A549 (cell line): ENCODE results near the gene CDC73. TPM values are rescaled to one million over a fixed set of nuclear protein-coding genes. Genes with fewer than 3 reads are reported as not detected.
"Not testable (repeated sequence)": the region's sequence is repeated elsewhere in the genome, so short reads cannot be mapped to it uniquely, and the experiment has no call there.

Source experiments
- ATAC-seq, 2 experiments: fragments of 200-7000 bp in 1 of 2; fragments of >200 bp in 1 of 2; cut with Nextera tagmentation in 1 of 2; cut with Tn5 transposase in 1 of 2; 3 replicates each; pipeline versions ENCODE4 v1.8.0 to v1.9.1; 2018 to 2020; ENCODE audit warnings: mild to moderate bottlenecking in 1 of 2, moderate library complexity in 1 of 2
- CTCF ChIA-PET: fragments of 300-600 bp; sonication (Branson Sonifier 250); formaldehyde crosslinking; extraction: SDS; loops from one replicate; lab custom pipeline; 2021; ENCODE audit warnings: antibody characterized with exemption, inconsistent platforms; lab: Yijun Ruan, JAX
- POLR2A ChIA-PET: fragments of 350-600 bp; formaldehyde crosslinking; extraction: SDS; loops from one replicate; lab custom pipeline; 2021; ENCODE audit warnings: antibody characterized with exemption, inconsistent platforms; lab: Yijun Ruan, JAX
- DNase-seq, 2 experiments: peaks; one replicate each; pipeline versions ENCODE4 v3.0.0 to v3.0.0-alpha.2; 2011 to 2016; ENCODE audit warnings: low read depth in 1 of 2, low spot score in 1 of 2
- FAIRE-seq: peaks from 2 replicates; lab custom pipeline; 2011; peaks lifted over from hg19 to GRCh38; lab: Jason Lieb, UNC
- H3K27ac ChIP-seq, 2 experiments: fragments of >200 bp; sonication (Bioruptor Twin); formaldehyde crosslinking; 3 replicates each; pipeline ENCODE4 v1.5.1; 2016 to 2017
- H3K4me1 ChIP-seq: fragments of >200 bp; sonication (Bioruptor Twin); formaldehyde crosslinking; 3 replicates; pipeline ENCODE4 v1.6.1; 2016
- H3K4me2 ChIP-seq: fragments of >200 bp; sonication (Bioruptor Twin); formaldehyde crosslinking; 3 replicates; pipeline ENCODE4 v1.6.1; 2016
- H3K4me3 ChIP-seq: fragments of >200 bp; sonication (Bioruptor Twin); formaldehyde crosslinking; 3 replicates; pipeline ENCODE4 v1.5.1; 2016
- H3K9me3 ChIP-seq: fragments of >200 bp; sonication (Bioruptor Twin); formaldehyde crosslinking; 3 replicates; pipeline ENCODE4 v1.6.1; 2016
- EHMT2 ChIP-seq: fragments of 200-600 bp; sonication (generic); IDR thresholded peaks from 2 replicates; pipeline ENCODE4 v1.6.1; 2016; ENCODE audit warnings: antibody characterized with exemption, low read depth, mild to moderate bottlenecking, moderate library complexity
- EP300 ChIP-seq, 2 experiments: fragments of >200 bp; sonication (Bioruptor Twin); formaldehyde crosslinking; IDR thresholded peaks; 2 replicates in 1 of 2; 3 replicates in 1 of 2; pipeline ENCODE4 v1.6.1; 2016 to 2017
- ESRRA ChIP-seq: fragments of 150-350 bp; IDR thresholded peaks from 2 replicates; pipeline ENCODE4 v1.6.1; 2014; ENCODE audit warnings: mild to moderate bottlenecking, low read length, borderline replicate concordance
- FOSB ChIP-seq: fragments of 250-450 bp; sonication (Bioruptor Pico); IDR thresholded peaks from 2 replicates; pipeline ENCODE4 v1.5.0; 2020; ENCODE audit warnings: mild to moderate bottlenecking, moderate library complexity
- FOSL2 ChIP-seq, 2 experiments: fragments of 450-650 bp in 1 of 2; fragments of >200 bp in 1 of 2; sonication (Bioruptor Twin) in 1 of 2; formaldehyde crosslinking; IDR thresholded peaks; 2 replicates each; pipeline versions ENCODE4 v1.5.0 to v1.6.1; 2016 to 2020; ENCODE audit warnings: mild to moderate bottlenecking in 1 of 2, moderate library complexity in 1 of 2
- GATA3 ChIP-seq: IDR thresholded peaks from 2 replicates; pipeline ENCODE4 v1.6.1; 2012; ENCODE audit warnings: borderline replicate concordance
- HDAC2 ChIP-seq: fragments of 200-600 bp; sonication (generic); IDR thresholded peaks from 2 replicates; pipeline ENCODE4 v1.6.1; 2016
- HOXA7 ChIP-seq: fragments of 250-450 bp; sonication (Bioruptor Pico); IDR thresholded peaks from 2 replicates; pipeline ENCODE4 v1.5.0; 2020; ENCODE audit warnings: mild to moderate bottlenecking, moderate library complexity
- HOXB13 ChIP-seq: fragments of 250-450 bp; sonication (Bioruptor Pico); IDR thresholded peaks from 2 replicates; pipeline ENCODE4 v1.5.0; 2020; ENCODE audit warnings: low read depth, mild to moderate bottlenecking, moderate library complexity
- MYC ChIP-seq: IDR thresholded peaks from 2 replicates; pipeline ENCODE4 v1.6.1; 2012; ENCODE audit warnings: mild to moderate bottlenecking, inconsistent platforms, low read length, improper control_type of control experiment, borderline replicate concordance
- NFE2L2 ChIP-seq: fragments of 150-350 bp; conservative IDR thresholded peaks from 2 replicates; pipeline ENCODE4 v1.6.1; 2014; ENCODE audit warnings: low read length
- PHF8 ChIP-seq: fragments of 200-600 bp; sonication (generic); IDR thresholded peaks from 2 replicates; pipeline ENCODE4 v1.6.1; 2016; ENCODE audit warnings: low read depth, mild to moderate bottlenecking, antibody characterized with exemption, moderate library complexity, borderline replicate concordance
- POLR2AphosphoS2 ChIP-seq: conservative IDR thresholded peaks from 2 replicates; pipeline ENCODE4 v1.6.1; 2012; ENCODE audit warnings: low read length, improper control_type of control experiment, inconsistent platforms
- RARB ChIP-seq: fragments of 250-450 bp; sonication (Bioruptor Pico); IDR thresholded peaks from 2 replicates; pipeline ENCODE4 v1.8.0; 2021; ENCODE audit warnings: mild to moderate bottlenecking, moderate library complexity
- RCOR1 ChIP-seq: fragments of 150-350 bp; IDR thresholded peaks from 2 replicates; pipeline ENCODE4 v1.6.1; 2014; ENCODE audit warnings: antibody characterized with exemption, low read length, low read depth
- RFX5 ChIP-seq: fragments of 450-650 bp; IDR thresholded peaks from 2 replicates; pipeline ENCODE4 v1.7.1; 2014; ENCODE audit warnings: antibody characterized with exemption, mild to moderate bottlenecking, moderate library complexity
- RNF2 ChIP-seq: fragments of 200-600 bp; sonication (generic); IDR thresholded peaks from 2 replicates; pipeline ENCODE4 v1.6.1; 2016; ENCODE audit warnings: low read depth, mild to moderate bottlenecking, antibody characterized with exemption, moderate library complexity, borderline replicate concordance
- SMC3 ChIP-seq: fragments of >200 bp; sonication (Bioruptor Twin); formaldehyde crosslinking; IDR thresholded peaks from 3 replicates; pipeline ENCODE4 v1.6.1; 2018; ENCODE audit warnings: inconsistent platforms
- SREBF2 ChIP-seq: fragments of 450-650 bp; IDR thresholded peaks from 2 replicates; pipeline ENCODE4 v1.6.1; 2014; ENCODE audit warnings: mild to moderate bottlenecking, moderate library complexity
- TFCP2L1 ChIP-seq: fragments of 250-450 bp; sonication (Bioruptor Pico); IDR thresholded peaks from 2 replicates; pipeline ENCODE4 v1.5.0; 2021; ENCODE audit warnings: mild to moderate bottlenecking
- ZC3H11A ChIP-seq: fragments of 450-650 bp; IDR thresholded peaks from 2 replicates; pipeline ENCODE4 v1.6.1; 2014; ENCODE audit warnings: antibody characterized with exemption, mild to moderate bottlenecking
- WGBS: methylation state at CpG from one replicate; pipeline ENCODE4 v1.1.6; 2017; ENCODE audit errors: missing lambda C conversion rate; 5-methylcytosine and 5-hydroxymethylcytosine counted together
- polyA plus RNA-seq, 4 experiments: library from polyadenylated mRNA; depleted of rRNA in 3 of 4; stranded (reverse); fragments of >200 nt; fragmentation: RNase III in 1 of 4; extraction: RNeasy Plus Mini Kit Qiagen cat#74134 plus additional on column Dnase treatment in 1 of 4; gene quantifications; 2 replicates in 3 of 4; 3 replicates in 1 of 4; pipeline ENCODE4 v1.2.3, GENCODE V29; 2011 to 2017
- TF ChIP-seq, protein P1 (sequence below): fragments of >200 bp; sonication (Bioruptor Twin); formaldehyde crosslinking; IDR thresholded peaks from 2 replicates; pipeline ENCODE4 v1.6.1; 2016
- TF ChIP-seq, protein P2 (sequence below): IDR thresholded peaks from 2 replicates; pipeline ENCODE4 v1.6.1; 2012; ENCODE audit warnings: low read depth, borderline replicate concordance
- TF ChIP-seq, protein P3 (sequence below): IDR thresholded peaks from 2 replicates; pipeline ENCODE4 v1.6.1; 2012
- TF ChIP-seq, protein P4 (sequence below): IDR thresholded peaks from 2 replicates; pipeline ENCODE4 v1.6.1; 2012
- TF ChIP-seq, protein P5 (sequence below): fragments of >200 bp; sonication (Bioruptor Twin); formaldehyde crosslinking; IDR thresholded peaks from 3 replicates; pipeline ENCODE4 v1.6.1; 2016

The CDC73 gene
- polyA plus RNA-seq, 2 of the 4 experiments (the other 2 are of a cell fraction): 42.2 to 77.9 TPM

DNA sequence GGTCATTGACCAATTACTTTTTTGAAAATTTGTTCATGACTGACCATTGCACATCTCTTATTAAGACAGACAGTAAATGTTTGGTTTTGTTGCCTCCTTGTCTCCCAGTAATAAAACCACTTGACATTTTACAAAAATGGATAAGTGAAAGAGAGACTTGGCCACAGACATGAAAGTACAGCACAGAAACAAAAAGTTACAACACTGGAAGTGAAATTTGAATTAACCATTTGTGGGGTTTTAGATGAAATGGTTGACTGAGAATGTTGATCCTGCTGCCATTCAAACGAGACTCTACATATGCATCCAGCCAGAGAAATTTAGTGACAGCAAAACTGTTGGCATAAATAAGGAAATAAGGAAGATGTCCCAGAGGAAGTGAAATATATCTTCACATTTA is 143.9 kb downstream of the CDC73 start (continued):
- no peak for TF ChIP-seq HOXB13 (CRISPR knock-in tag)
- TF ChIP-seq MYC: no peak
- no peak for TF ChIP-seq GATA3
- TF ChIP-seq SREBF2: no peak

DNA sequence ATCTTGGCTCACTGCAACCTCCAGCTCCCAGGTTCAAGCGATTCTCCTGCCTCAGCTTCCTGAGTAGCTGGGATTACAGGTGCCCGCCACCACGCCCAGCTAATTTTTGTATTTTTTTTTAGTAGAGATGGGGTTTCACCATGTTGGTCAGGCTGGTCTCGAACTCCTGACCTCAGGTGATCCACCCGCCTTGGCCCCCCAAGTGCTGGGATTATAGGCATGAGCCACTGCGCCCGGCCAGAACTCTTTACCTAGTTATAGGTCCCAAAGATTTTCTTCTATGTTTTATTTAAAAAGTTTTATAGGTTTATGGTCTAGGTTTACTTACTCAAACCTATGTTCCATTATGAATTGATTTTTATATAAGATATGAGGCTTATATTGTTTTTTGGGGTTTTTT is 145.0 kb downstream of the CDC73 start:
- H3K27ac ChIP-seq, CTCF ChIA-PET, ATAC-seq, H3K4me1 ChIP-seq, H3K9me3 ChIP-seq, POLR2A ChIA-PET, DNase-seq, FAIRE-seq, H3K4me3 ChIP-seq, H3K4me2 ChIP-seq: not testable (repeated sequence)
- WGBS: 95% methylated on average over 7 of the region's 7 CpGs

DNA sequence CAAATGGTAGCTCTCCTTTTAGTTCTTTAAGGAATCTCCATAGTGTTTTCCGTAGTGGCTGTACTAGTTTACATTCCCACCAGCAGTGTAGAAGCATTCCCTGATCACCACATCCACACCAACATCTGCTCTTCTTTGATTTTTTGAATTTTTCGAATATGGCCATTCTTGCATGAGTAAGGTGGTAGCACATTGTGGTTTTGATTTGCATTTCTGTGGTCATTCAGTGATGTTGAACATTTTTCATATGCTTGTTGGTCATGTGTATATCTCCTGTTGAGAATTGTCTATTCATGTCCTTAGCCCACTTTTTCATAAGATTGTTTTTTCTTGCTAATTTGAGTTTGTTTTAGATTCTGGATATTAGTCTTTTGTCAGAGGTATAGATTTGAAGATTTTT is 149.2 kb downstream of the CDC73 start:
- no peaks in the 10 kb centered on the region for H3K9me3 ChIP-seq
- H3K4me1 ChIP-seq: no peaks in the 10 kb centered on the region
- DNase-seq (no peak), FAIRE-seq (no peak), ATAC-seq (no peak)
- no peak overlapping the region for H3K27ac ChIP-seq
- ChIA-PET CTCF (no interaction called here), POLR2A (no interaction called here)
- no peak overlapping the region for H3K4me2 ChIP-seq
- no peak overlapping the region for H3K4me3 ChIP-seq
- TF ChIP-seq EP300 (IDR thresholded peaks at IDR 0.05) (no peak), NFE2L2 (no peak), FOSL2 (IDR thresholded peaks at IDR 0.05) (no peak), FOSL2 (CRISPR knock-in tag; IDR thresholded peaks at IDR 0.05) (no peak), ZC3H11A (no peak), SREBF2 (no peak)
- TF ChIP-seq, all 56 proteins: peak for 0
- 88% methylated on average over 2 of the region's 2 CpGs for WGBS

DNA sequence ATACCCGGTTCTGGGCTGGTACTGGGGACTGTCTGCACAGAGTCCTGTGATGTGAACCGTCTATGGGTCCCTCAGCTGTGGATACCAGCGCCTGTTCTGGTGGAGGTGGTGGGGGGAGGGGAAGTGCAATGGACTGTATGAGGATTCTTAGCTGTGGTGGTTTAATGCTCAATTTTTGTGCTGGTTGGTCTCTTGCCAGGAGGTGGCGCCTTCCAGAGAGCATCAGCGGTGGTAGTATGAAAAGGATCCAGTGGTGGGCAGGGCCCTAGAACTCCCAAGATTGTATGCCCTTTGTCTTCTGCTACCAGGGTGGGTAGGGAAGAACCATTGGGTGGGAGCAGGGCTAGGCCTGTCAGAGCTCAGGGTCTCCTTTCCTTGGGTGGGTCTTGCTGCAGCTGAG is 153.9 kb downstream of the CDC73 start:
- no peaks in the 10 kb centered on the region for H3K4me1 ChIP-seq
- TF ChIP-seq SMC3 (no peak), RCOR1 (no peak), RARB (CRISPR knock-in tag) (no peak), MYC (no peak), FOSB (CRISPR knock-in tag) (no peak), TFCP2L1 (no peak), PHF8 (no peak)
- TF ChIP-seq, protein P1, sequence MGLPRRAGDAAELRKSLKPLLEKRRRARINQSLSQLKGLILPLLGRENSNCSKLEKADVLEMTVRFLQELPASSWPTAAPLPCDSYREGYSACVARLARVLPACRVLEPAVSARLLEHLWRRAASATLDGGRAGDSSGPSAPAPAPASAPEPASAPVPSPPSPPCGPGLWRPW: no peak
- TF ChIP-seq, protein P2, sequence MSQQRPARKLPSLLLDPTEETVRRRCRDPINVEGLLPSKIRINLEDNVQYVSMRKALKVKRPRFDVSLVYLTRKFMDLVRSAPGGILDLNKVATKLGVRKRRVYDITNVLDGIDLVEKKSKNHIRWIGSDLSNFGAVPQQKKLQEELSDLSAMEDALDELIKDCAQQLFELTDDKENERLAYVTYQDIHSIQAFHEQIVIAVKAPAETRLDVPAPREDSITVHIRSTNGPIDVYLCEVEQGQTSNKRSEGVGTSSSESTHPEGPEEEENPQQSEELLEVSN: no peak
- TF ChIP-seq, all 56 proteins: peak for 0
- H3K4me2 ChIP-seq: no peak overlapping the region
- H3K27ac ChIP-seq: no peak overlapping the region
- ATAC-seq (no peak), FAIRE-seq (no peak), DNase-seq (no peak)
- H3K4me3 ChIP-seq: no peak overlapping the region
- H3K9me3 ChIP-seq: no peaks in the 10 kb centered on the region
- WGBS: 80% methylated on average over 3 of the region's 5 CpGs
- POLR2A ChIA-PET: no interaction called here
- CTCF ChIA-PET: no interaction called here

DNA sequence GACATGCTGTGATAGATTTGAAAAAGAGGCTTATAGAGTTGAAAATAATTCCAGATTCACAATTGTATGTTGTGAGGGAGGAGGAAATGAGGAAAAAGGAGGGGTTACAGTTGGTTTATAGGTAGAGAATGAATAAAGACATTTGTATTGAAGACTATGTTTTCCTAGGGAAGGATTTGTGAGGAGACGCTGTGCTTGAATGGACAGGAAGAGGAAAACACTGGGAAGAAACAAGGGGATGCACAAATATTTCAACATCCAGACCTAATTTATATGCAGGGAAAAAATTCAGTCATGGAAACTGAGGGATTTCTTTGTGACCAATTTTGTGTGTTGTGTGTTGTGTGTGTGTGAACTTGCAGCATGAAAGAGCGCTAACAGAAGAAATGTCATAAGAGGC is 157.1 kb downstream of the CDC73 start:
- ATAC-seq: no peak
- 99% methylated on average over 2 of the region's 2 CpGs for WGBS
- DNase-seq: no peak
- no peak for TF ChIP-seq EHMT2
- no peak for TF ChIP-seq RFX5
- TF ChIP-seq, protein P3, sequence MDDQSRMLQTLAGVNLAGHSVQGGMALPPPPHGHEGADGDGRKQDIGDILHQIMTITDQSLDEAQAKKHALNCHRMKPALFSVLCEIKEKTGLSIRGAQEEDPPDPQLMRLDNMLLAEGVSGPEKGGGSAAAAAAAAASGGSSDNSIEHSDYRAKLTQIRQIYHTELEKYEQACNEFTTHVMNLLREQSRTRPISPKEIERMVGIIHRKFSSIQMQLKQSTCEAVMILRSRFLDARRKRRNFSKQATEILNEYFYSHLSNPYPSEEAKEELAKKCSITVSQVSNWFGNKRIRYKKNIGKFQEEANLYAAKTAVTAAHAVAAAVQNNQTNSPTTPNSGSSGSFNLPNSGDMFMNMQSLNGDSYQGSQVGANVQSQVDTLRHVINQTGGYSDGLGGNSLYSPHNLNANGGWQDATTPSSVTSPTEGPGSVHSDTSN: no peak
- TF ChIP-seq RARB (CRISPR knock-in tag): no peak
- TF ChIP-seq SREBF2: no peak
- no peak for TF ChIP-seq ESRRA
- TF ChIP-seq, protein P4, sequence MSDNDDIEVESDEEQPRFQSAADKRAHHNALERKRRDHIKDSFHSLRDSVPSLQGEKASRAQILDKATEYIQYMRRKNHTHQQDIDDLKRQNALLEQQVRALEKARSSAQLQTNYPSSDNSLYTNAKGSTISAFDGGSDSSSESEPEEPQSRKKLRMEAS: no peak
- TF ChIP-seq HOXA7 (CRISPR knock-in tag): no peak
- no peak for TF ChIP-seq RNF2
- TF ChIP-seq, protein P1: no peak
- TF ChIP-seq POLR2AphosphoS2: no peak
- TF ChIP-seq, protein P5, sequence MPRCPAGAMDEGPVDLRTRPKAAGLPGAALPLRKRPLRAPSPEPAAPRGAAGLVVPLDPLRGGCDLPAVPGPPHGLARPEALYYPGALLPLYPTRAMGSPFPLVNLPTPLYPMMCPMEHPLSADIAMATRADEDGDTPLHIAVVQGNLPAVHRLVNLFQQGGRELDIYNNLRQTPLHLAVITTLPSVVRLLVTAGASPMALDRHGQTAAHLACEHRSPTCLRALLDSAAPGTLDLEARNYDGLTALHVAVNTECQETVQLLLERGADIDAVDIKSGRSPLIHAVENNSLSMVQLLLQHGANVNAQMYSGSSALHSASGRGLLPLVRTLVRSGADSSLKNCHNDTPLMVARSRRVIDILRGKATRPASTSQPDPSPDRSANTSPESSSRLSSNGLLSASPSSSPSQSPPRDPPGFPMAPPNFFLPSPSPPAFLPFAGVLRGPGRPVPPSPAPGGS: no peak
- TF ChIP-seq HDAC2: no peak

More for the DNA sequence above, 157.1 kb downstream of the CDC73 start:
- CTCF ChIA-PET: no interaction called here
- Histone ChIP-seq H3K4me2 (no peak overlapping the region), H3K4me3 (no peak overlapping the region), H3K9me3 (no peaks in the 10 kb centered on the region), H3K4me1 (peaks cover 10% of the 10 kb centered on the region; the same call in 2 of the 3 replicates), H3K27ac (no peak overlapping the region)
- POLR2A ChIA-PET: no interaction called here
- no peak for FAIRE-seq
